Measurements from ENCODE around the gene APC2. TPM values are rescaled to one million over a fixed set of nuclear protein-coding genes. Genes with fewer than 3 reads are reported as not detected.

APC2 gene
- total RNA-seq, 1 experiment from 2014 or later: 11.9 TPM

- H3K9me3 ChIP-seq (ENCODE audit: control insufficient read depth, insufficient read depth, low read depth, low read length): no peaks in the 10 kb centered on the region
- no TSS peak for BruUV-seq (replicated peaks)
- ATAC-seq: no peak
- in situ Hi-C loops (cut with HindIII; ENCODE audit: low pct_unique_long_range_greater_than_20kb, low sequenced_read_pairs) (no loop called here), intact Hi-C loops (cut with micrococcal nuclease; ENCODE audit: unreplicated experiment) (no loop called here)
- H3K36me3 ChIP-seq (ENCODE audit: control insufficient read depth, insufficient read depth, low read length): no peaks in the 10 kb centered on the region; the same call in 1 of the 2 replicates
- POLR2A ChIA-PET: no interaction called here
- DNase-seq (ENCODE audit: low read depth, low spot score): no peak
- CTCF ChIA-PET: no interaction called here
- no peak overlapping the region for H3K27ac ChIP-seq (ENCODE audit: low read length)
- no peak overlapping the region for H3K4me3 ChIP-seq (ENCODE audit: low read depth in 2 of 2, low read length in 2 of 2)
- H3K27me3 ChIP-seq (ENCODE audit: control insufficient read depth, insufficient read depth, low read length): no peaks in the 10 kb centered on the region
- H3K4me1 ChIP-seq (ENCODE audit: control insufficient read depth, insufficient read depth, low read length): peaks cover 4% of the 10 kb centered on the region
- no peak for TF ChIP-seq POLR2AphosphoS5 (IDR thresholded peaks at IDR 0.05; ENCODE audit: low read depth, low read length)
- TF ChIP-seq REST (IDR thresholded peaks at IDR 0.05; ENCODE audit: insufficient read depth in 1 of 2, low read depth in 2 of 2, low read length in 1 of 2): no peak
- TF ChIP-seq TCF7L2 (IDR thresholded peaks at IDR 0.05; ENCODE audit: low read depth, low read length): no peak
- TF ChIP-seq CTCF (IDR thresholded peaks at IDR 0.05): no peak
- TF ChIP-seq SIN3A (IDR thresholded peaks at IDR 0.05; ENCODE audit: borderline replicate concordance, insufficient read depth, low read depth, low read length): no peak
These were observed 32.0 kb downstream of the APC2 start for GRCh38 chr19:1481893-1482360.

- no peaks in the 10 kb centered on the region; the same call in 1 of the 2 replicates for H3K36me3 ChIP-seq (ENCODE audit: control insufficient read depth, insufficient read depth, low read length)
- H3K4me1 ChIP-seq (ENCODE audit: control insufficient read depth, insufficient read depth, low read length): no peaks in the 10 kb centered on the region; the same call in 1 of the 2 replicates
- intact Hi-C loops (cut with micrococcal nuclease; ENCODE audit: unreplicated experiment) (no loop called here), in situ Hi-C loops (cut with HindIII; ENCODE audit: low pct_unique_long_range_greater_than_20kb, low sequenced_read_pairs) (no loop called here)
- no TSS peak for BruUV-seq (replicated peaks)
- ChIA-PET CTCF (no interaction called here), POLR2A (no interaction called here)
- H3K9me3 ChIP-seq (ENCODE audit: control insufficient read depth, insufficient read depth, low read depth, low read length): no peaks in the 10 kb centered on the region
- DNase-seq (ENCODE audit: low read depth, low spot score) (no peak), ATAC-seq (no peak)
- H3K27ac ChIP-seq (ENCODE audit: low read length): no peak overlapping the region
- H3K4me3 ChIP-seq (ENCODE audit: low read depth in 2 of 2, low read length in 2 of 2): no peak overlapping the region
- H3K27me3 ChIP-seq (ENCODE audit: control insufficient read depth, insufficient read depth, low read length): no peaks in the 10 kb centered on the region
- no peak for TF ChIP-seq REST (IDR thresholded peaks at IDR 0.05; ENCODE audit: insufficient read depth in 1 of 2, low read depth in 2 of 2, low read length in 1 of 2)
- no peak for TF ChIP-seq TCF7L2 (IDR thresholded peaks at IDR 0.05; ENCODE audit: low read depth, low read length)
- no peak for TF ChIP-seq POLR2AphosphoS5 (IDR thresholded peaks at IDR 0.05; ENCODE audit: low read depth, low read length)
- no peak for TF ChIP-seq SIN3A (IDR thresholded peaks at IDR 0.05; ENCODE audit: borderline replicate concordance, insufficient read depth, low read depth, low read length)
These were observed 32.6 kb downstream of the APC2 start for GRCh38 chr19:1482361-1483130.

Measured in Panc1 (cell line).